GM12875 (cell line): ENCODE data around the gene ARSB.
"Not testable (repeated sequence)": the region's sequence is repeated elsewhere in the genome, so short reads cannot be mapped to it uniquely, and the experiment has no call there.

Source experiments
- H3K4me3 ChIP-seq: one replicate; pipeline ENCODE4 v1.5.1; 2011; ENCODE audit warnings: low read depth, low read length, control low read depth
- CTCF ChIP-seq: IDR thresholded peaks from 2 replicates; pipeline ENCODE4 v1.5.1; 2011; ENCODE audit warnings: low read depth, mild to moderate bottlenecking, control low read depth, inconsistent platforms, low read length, moderate library complexity, borderline replicate concordance; ENCODE audit not compliant: insufficient read depth

ARSB gene

GRCh38 chr5:78768781-78769380 is 216.2 kb downstream of the ARSB start:
- H3K4me3 ChIP-seq = no peak overlapping the region
- no peak for TF ChIP-seq CTCF

GRCh38 chr5:78766412-78766762 is 218.7 kb downstream of the ARSB start:
- no peak for TF ChIP-seq CTCF
- no peak overlapping the region for H3K4me3 ChIP-seq

GRCh38 chr5:78765756-78766411 is 219.2 kb downstream of the ARSB start:
- H3K4me3 ChIP-seq = no peak overlapping the region
- no peak for TF ChIP-seq CTCF

GRCh38 chr5:78765116-78765515 is 220.0 kb downstream of the ARSB start:
- TF ChIP-seq CTCF = no peak
- H3K4me3 ChIP-seq = no peak overlapping the region

- H3K4me3 ChIP-seq = no peak overlapping the region
- no peak for TF ChIP-seq CTCF
These were observed 221.4 kb downstream of the ARSB start for GRCh38 chr5:78763659-78764189.

GRCh38 chr5:78762743-78763142 is 222.4 kb downstream of the ARSB start:
- not testable (repeated sequence) for H3K4me3 ChIP-seq

- TF ChIP-seq CTCF = no peak
- H3K4me3 ChIP-seq = no peak overlapping the region
These were observed 223.3 kb downstream of the ARSB start for GRCh38 chr5:78761840-78762239.

- no peak overlapping the region for H3K4me3 ChIP-seq
- TF ChIP-seq CTCF = peak; percentile 45
These were observed 224.3 kb downstream of the ARSB start for GRCh38 chr5:78760770-78761169.
